Esophagus muscularis mucosa (tissue), 3 donors: ENCODE data around the gene UBE2S.

ENCODE experiments used
- CTCF ChIP-seq, 3 experiments: fragments of 200-600 bp in 2 of 3; fragments of 450-650 bp in 1 of 3; sonication (generic) in 2 of 3; IDR thresholded peaks; one replicate each; pipeline ENCODE4 v1.5.1; 2017 to 2019; ENCODE audit warnings: antibody characterized with exemption in 3 of 3, mild to moderate bottlenecking in 2 of 3, moderate library complexity in 1 of 3
- POLR2A ChIP-seq: fragments of 450-650 bp; IDR thresholded peaks from one replicate; pipeline ENCODE4 v1.6.1; 2017; ENCODE audit warnings: antibody characterized with exemption, moderate library complexity, mild to moderate bottlenecking, low read depth

DNA sequence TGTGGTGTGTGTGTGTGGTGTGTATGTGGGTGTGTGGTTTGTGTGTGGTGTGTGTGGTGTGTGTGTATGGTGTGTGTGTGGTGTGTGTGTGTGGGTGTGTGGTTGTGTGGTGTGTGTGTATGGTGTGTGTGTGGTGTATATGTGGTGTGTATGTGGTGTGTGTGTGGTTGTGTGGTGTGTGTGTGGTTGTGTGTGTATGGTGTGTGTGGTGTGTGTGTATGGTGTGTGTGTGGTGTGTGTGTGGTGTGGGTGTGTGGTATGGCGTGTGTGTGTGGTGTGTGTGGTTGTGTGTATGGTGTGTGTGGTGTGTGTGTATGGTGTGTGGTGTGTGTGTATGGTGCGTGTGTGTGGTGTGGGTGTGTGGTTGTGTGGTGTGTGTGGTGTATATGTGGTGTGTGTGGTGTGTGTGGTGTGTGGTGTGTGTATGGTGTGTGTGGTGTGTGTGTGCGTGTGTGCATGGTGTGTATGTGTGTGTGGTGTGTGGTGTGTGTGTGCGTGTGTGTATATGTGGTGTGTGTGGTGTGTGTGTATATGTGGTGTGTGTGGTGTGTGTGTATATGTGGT lies 26.9 kb upstream of the UBE2S start:
- no peak for TF ChIP-seq CTCF (IDR thresholded peaks at IDR 0.05)
- TF ChIP-seq POLR2A, result no peak
